ENCODE measurements around the gene CD300LD. TPM values are rescaled to one million over a fixed set of nuclear protein-coding genes. Genes with fewer than 3 reads are reported as not detected.

The CD300LD gene
- total RNA-seq, 1 donor from 2014 or later: not detected

- Mint-ChIP-seq H3K27me3 (ENCODE audit: unreplicated experiment) (peaks cover 7% of the 10 kb centered on the region), H3K4me1 (ENCODE audit: low read depth, unreplicated experiment) (peaks cover 17% of the 10 kb centered on the region)
Measured at GRCh38 chr17:74619077-74619673, 27.1 kb upstream of the CD300LD start.

GRCh38 chr17:74618451-74618850 lies 26.4 kb upstream of the CD300LD start:
- no peak overlapping the region for H3K4me3 Mint-ChIP-seq (ENCODE audit: unreplicated experiment)
- H3K4me1 Mint-ChIP-seq (ENCODE audit: low read depth, unreplicated experiment): peaks cover 17% of the 10 kb centered on the region
- no peak for TF ChIP-seq CTCF (IDR thresholded peaks at IDR 0.05; ENCODE audit: partially characterized antibody, unreplicated experiment)
- peaks cover 4% of the 10 kb centered on the region for H3K36me3 Mint-ChIP-seq (ENCODE audit: unreplicated experiment)
- no peak for DNase-seq
- H3K9me3 Mint-ChIP-seq (ENCODE audit: unreplicated experiment): peaks cover 14% of the 10 kb centered on the region
- peaks cover 7% of the 10 kb centered on the region for H3K27me3 Mint-ChIP-seq (ENCODE audit: unreplicated experiment)
- H3K27ac Mint-ChIP-seq (ENCODE audit: unreplicated experiment): peak overlapping the region; percentile 86

More at GRCh38 chr17:74619077-74619673, 27.1 kb upstream of the CD300LD start:
- no peak overlapping the region for H3K4me3 Mint-ChIP-seq (ENCODE audit: unreplicated experiment)
- no peak for TF ChIP-seq CTCF (IDR thresholded peaks at IDR 0.05; ENCODE audit: partially characterized antibody, unreplicated experiment)
- peaks cover 14% of the 10 kb centered on the region for H3K9me3 Mint-ChIP-seq (ENCODE audit: unreplicated experiment)
- DNase-seq: no peak
- peaks cover 4% of the 10 kb centered on the region for H3K36me3 Mint-ChIP-seq (ENCODE audit: unreplicated experiment)
- peak overlapping the region; percentile 78 for H3K27ac Mint-ChIP-seq (ENCODE audit: unreplicated experiment)

- Mint-ChIP-seq H3K27ac (ENCODE audit: unreplicated experiment) (no peak overlapping the region), H3K9me3 (ENCODE audit: unreplicated experiment) (peaks cover 15% of the 10 kb centered on the region), H3K36me3 (ENCODE audit: unreplicated experiment) (peaks cover 4% of the 10 kb centered on the region), H3K27me3 (ENCODE audit: unreplicated experiment) (peaks cover 7% of the 10 kb centered on the region), H3K4me3 (ENCODE audit: unreplicated experiment) (no peak overlapping the region), H3K4me1 (ENCODE audit: low read depth, unreplicated experiment) (peaks cover 17% of the 10 kb centered on the region)
- no peak for TF ChIP-seq CTCF (IDR thresholded peaks at IDR 0.05; ENCODE audit: partially characterized antibody, unreplicated experiment)
- no peak for DNase-seq
Measured at GRCh38 chr17:74616696-74617095, 24.6 kb upstream of the CD300LD start.

GRCh38 chr17:74612046-74612445 lies 20.0 kb upstream of the CD300LD start:
- no peak for TF ChIP-seq CTCF (IDR thresholded peaks at IDR 0.05; ENCODE audit: partially characterized antibody, unreplicated experiment)
- peaks cover 18% of the 10 kb centered on the region for H3K4me1 Mint-ChIP-seq (ENCODE audit: low read depth, unreplicated experiment)
- peaks cover 6% of the 10 kb centered on the region for H3K27me3 Mint-ChIP-seq (ENCODE audit: unreplicated experiment)
- DNase-seq: no peak
- no peak overlapping the region for H3K27ac Mint-ChIP-seq (ENCODE audit: unreplicated experiment)
- H3K9me3 Mint-ChIP-seq (ENCODE audit: unreplicated experiment): peaks cover 11% of the 10 kb centered on the region
- peaks cover 4% of the 10 kb centered on the region for H3K36me3 Mint-ChIP-seq (ENCODE audit: unreplicated experiment)
- H3K4me3 Mint-ChIP-seq (ENCODE audit: unreplicated experiment): no peak overlapping the region

GRCh38 chr17:74610108-74610507 lies 18.0 kb upstream of the CD300LD start:
- Mint-ChIP-seq H3K9me3 (ENCODE audit: unreplicated experiment) (peaks cover 10% of the 10 kb centered on the region), H3K4me1 (ENCODE audit: low read depth, unreplicated experiment) (peaks cover 30% of the 10 kb centered on the region), H3K36me3 (ENCODE audit: unreplicated experiment) (no peaks in the 10 kb centered on the region), H3K4me3 (ENCODE audit: unreplicated experiment) (no peak overlapping the region), H3K27ac (ENCODE audit: unreplicated experiment) (no peak overlapping the region), H3K27me3 (ENCODE audit: unreplicated experiment) (peaks cover 7% of the 10 kb centered on the region)
- TF ChIP-seq CTCF (IDR thresholded peaks at IDR 0.05; ENCODE audit: partially characterized antibody, unreplicated experiment): no peak
- DNase-seq: no peak
